NCI-H2227 (cell line): Measurements from ENCODE around the gene PAQR9.
A peak's percentile ranks its signal among the peaks of the same experiment; 100 is the strongest.
"Not testable (repeated sequence)": the region's sequence is repeated elsewhere in the genome, so short reads cannot be mapped to it uniquely, and the experiment has no call there.

Experiments
- DNase-seq: peaks from one replicate; lab custom pipeline; 2025; ENCODE audit not compliant: unreplicated experiment; lab: John Stamatoyannopoulos, UW

Gene PAQR9, protein sequence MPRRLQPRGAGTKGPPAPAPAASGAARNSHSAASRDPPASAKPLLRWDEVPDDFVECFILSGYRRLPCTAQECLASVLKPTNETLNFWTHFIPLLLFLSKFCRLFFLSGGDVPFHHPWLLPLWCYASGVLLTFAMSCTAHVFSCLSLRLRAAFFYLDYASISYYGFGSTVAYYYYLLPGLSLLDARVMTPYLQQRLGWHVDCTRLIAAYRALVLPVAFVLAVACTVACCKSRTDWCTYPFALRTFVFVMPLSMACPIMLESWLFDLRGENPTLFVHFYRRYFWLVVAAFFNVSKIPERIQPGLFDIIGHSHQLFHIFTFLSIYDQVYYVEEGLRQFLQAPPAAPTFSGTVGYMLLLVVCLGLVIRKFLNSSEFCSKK

DNA sequence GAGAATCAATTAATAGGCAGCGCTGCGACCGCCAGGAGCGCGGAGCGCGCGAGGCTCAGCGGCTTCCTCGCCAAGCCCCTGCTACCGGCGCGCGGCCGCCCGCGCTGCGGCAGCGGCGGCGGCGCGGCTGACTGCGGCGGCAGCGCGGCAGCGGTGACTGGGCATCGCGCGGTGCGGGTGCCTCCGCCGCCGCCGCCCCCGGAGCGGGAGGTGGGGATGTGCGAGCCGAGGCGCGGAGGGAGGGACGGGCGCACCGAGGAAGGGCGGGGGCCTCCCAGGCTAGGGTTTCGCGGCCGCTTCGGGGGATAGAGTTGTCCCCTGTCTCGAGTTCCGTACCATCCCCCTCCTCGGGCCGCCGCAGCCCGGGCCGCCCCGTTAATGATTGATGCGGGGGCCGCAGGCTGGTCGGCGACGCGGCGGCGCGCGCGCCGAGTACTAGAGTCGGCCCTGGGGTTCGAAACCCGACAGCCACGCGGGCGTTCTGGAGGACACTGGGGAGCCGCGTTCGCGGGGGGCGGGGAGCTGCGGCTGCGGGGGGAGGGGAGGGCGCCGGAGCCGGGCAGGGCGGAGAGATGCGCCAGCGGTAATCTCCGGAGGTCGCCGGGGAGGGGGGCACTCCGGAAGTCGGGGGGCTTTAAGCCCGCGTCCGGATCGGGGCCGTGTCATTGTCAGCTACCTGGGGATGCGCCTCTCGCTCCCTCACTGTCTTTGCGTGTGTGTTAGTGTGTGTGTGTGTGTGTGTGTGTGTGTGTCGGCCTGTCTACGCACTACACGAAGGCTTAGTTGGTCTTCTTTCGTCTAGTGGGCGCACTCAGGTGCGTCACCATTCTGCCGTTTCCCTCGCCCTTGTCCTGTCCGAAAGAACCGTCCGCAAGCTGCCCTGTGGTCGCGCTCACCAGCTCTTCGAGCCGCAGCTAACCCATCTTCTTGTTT is at the start of gene PAQR9:
Gene PAQR9 (minus strand): TSS at position 159 of the 933 bp plus-strand sequence. CDS start 338 bp downstream, outside the sequence.
- DNase-seq = peak; percentile 74

DNA sequence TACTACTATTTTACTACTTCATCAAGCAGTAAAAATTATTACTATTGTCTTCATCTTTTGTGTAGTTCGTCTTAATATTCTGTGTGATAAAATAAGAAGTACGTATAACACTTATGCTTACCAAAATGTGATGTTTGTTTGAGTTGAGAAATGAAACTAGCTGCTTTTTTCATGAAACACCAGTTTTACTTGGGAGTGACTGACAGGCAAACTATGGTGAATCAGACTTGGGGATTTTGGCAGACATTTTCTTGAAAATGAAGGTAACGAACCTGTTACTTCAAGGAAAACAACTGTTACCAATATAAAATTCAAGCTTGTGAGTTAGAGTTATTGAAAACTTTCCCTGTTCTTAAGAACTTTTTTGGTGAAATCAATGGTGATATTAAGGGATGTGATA is 48.2 kb upstream of the PAQR9 start:
- no peak for DNase-seq

DNA sequence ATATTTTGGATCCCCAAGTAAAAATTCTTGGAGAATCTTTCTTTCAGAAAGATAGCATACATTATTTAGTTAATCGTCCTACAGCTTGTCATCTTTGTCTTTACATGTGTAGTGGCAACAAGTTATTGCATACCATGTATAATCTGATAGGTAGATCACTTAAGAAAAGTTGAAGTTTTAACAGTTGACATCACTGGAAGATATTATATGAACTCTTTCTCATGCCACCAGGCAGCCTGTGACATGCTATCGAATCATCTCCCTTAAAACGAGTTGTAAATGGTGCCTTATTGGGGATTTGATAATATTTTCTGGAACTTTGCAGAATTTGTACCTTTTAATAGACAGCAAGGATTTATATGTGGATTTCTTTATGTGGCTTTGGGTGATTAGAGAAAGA is 46.5 kb upstream of the PAQR9 start:
- no peak for DNase-seq

DNA sequence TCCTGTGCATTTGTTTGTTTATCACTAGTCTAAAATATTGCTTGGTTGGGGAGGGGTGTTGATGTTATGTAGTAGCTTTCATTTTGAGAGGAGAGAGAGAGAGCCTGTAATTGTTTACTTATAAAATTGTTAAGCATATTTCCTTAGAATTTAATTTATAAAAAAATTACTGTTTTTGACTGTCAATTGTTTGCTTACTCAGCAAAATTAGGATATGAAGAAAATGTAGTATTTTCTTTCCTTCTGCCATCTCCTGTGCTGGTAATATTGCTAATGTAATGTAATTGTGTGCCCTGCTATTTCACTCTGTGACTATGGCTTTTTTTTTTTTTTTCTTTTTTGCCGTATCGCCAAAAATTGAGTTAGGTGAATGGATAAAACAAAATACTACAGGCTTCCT is 41.3 kb upstream of the PAQR9 start:
- no peak for DNase-seq

DNA sequence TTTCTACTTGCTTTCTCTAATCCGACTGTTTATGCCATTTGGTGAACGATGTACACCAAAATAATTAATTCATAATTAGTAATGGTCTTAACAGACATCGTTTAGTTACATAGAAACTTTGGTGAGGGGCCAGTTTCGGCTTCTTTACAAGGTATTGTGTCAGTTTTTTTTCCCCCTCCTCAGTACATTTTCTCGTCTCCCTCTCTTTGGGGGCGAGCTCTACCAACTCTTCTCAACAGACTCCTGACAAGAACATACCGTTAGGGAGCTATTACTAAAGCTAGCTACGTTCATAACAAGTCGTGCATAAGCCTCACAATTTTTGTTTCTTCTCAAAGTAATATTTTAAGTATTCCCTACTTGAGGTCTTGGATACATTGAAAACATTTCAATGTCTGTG is 39.3 kb upstream of the PAQR9 start:
- DNase-seq = no peak

DNA sequence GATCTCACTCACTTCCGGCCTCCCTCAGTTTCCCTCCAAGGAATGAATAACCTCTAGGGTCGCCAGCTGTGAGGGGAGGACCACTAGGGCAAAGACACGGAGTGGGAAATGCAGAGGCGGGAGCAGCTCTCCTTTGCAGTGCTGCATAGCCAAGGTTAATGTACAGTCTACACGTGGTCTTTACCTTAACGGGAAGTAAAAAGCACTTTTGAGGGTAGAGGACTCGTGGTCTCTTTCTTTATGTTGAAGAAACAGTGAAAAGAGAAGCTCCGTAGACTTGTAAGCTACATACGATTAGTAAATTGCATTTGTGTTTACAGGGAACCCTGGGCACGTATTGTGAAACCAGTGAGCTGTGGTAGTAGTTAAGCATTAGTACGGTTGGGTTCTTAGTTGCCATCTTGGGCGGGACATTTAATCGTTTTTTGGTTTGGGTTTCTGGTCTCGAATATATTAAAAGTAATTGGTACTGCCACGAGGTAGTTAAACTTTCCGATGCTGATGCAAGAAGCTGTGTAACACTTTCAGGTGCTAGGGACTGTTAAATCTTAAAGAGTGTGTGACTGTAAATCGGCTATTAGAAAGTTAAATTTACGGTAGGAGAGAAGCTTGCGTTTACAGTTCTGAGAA is 38.7 kb upstream of the PAQR9 start:
- no peak for DNase-seq

DNA sequence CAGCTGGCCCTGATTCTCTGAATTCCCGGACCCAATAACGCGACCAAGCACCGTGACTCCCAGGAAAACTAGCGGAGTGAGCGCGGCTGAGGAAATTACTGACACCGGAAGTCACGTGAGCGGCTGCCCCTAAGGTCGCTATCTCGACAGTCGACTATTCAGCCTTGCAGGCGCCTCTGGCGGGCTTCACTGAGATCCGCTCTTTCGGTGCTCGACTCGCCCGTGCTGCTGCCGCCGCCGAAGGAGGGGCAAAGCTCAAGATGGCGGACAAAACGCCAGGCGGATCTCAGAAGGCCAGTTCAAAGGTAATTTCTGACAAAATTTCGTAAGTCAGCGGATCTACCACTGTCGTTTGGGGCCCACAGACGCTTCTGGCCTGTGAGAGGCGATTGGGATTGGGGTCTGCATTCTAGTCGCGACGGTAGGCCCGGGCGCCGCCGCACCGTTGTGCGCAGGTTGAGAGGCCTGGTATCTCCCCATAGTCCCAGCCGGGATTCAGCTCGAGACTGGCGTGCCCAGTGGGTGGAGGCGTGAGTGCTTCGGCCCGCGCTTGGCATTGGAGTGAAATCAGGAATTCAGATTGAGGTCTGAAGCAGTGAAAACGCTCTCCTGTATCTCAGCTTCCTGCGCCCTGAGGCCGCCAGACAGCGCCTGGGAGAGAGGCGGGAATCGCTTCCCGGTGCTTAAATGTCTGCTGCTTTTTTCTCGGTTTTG is 38.1 kb upstream of the PAQR9 start, which contains the start of gene U2SURP:
Gene U2SURP (plus strand): TSS at position 202 of the 714 bp plus-strand sequence. CDS start 59 bp downstream, at position 261.
- peak; percentile 97 for DNase-seq

DNA sequence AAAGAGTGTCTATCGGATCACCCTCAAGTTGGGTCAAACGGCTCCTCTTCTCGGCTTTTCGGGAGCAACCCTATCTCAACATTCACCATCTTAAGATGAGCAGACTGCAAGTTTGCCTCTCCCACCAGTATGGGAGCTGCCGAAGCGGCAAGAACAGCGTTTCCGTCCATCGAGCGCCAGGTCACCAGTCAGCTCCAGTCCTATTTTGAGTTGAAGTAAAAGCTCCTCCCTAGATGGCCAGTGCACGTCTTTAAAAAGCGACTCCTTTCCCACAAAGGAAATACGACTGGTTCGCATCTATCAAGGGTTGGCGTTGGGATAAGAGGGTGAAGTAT is 37.5 kb upstream of the PAQR9 start:
- DNase-seq = no peak

DNA sequence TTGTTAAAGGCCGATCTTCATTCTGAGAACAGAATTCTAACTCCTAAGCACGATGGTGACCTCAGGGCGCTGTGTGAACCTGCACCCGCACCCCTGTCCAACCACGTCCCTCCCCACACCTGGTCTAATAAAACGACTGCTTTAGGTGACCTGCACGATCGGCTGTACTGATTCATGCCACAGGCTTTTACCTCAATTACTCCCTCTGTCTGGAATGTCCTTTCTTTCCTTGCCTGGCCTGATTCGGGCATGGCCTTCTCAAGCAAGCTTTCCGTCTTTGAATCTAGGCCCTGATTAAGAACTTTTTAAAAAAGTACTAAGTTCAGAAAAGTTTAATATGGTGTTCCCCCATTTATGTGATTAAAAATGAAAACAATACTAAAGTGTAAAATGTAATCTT is 37.1 kb upstream of the PAQR9 start:
- DNase-seq = no peak

DNA sequence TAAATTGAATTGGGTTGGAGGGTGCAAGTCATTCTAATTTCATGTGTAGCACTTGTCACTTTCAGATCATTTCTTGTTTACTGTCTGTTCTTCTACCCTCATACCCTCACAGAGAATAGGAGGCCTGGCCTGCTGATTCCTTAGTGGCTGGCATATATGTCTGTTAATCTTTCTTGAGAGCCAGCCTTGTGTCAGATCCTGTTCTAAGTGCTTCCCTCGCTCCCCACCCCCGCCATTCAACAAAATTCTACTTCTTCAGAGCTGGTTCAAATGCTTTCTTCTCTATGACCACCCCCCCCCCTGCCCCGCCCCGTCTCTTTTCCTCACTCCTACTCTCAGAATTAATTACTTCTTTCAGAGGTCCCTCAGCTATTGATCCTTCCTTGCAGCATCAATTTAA is 36.4 kb upstream of the PAQR9 start:
- peak; percentile 9 for DNase-seq

DNA sequence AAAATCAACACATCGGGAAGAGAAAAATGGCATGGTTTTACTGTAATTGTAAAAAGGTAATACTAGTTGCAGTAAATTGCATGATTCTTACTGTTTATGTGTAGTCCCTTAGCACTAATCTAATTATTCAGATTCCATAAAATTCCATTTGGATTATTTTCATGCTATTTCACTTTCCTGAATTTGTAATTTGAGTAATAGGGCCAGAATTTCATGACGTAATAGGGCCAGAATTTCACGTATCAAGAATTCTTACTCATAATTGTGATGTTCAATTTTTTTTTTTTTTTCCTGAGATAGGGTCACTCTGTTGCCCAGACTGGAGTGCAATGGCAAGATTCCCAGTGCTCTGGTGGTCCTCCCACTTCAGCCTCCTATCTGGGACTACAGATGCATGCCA is 35.0 kb upstream of the PAQR9 start:
- no peak for DNase-seq

DNA sequence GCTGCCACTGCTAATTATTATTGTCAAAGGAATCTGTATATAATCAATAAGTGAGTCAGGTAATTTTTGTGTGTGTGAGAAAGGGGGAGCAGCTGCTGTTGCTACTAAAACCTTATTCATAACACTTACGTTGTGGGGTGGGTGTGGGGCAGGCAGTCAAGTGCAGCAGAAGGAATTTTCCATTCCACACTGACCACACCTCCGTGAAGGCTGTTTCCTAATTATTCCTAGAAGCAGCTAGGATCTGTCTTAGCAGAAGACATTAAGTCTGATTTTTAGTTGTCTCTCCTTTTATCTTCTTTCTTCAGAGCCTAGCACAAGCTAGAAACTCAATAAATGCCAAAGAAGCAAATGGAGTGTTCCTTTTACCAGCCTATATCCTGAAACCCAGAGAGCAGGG is 33.9 kb upstream of the PAQR9 start:
- peak; percentile 3 for DNase-seq

DNA sequence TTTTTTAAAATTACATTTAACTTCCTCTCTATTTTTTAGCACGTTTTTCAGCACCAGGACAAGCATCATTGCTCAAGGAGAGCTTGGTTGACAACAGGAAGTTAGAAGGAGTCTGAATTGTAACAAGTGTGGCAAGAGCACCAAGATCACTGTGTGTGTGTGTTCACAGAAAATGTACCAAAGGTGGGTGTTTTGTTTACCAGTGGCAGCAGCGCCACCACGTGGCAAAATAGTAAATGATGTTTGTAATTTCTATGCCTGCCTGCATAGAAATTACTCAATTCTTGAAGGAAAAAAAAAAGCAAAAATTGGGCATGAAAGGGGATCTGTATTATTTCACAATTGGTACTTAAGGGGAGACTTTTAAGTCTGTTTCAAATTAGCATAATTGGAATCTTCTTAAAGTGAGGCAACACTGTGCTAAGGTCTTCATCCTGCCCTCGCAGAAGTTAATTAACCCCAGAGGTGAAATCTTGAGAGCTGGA is 30.5 kb upstream of the PAQR9 start:
- DNase-seq = peak; percentile 73

DNA sequence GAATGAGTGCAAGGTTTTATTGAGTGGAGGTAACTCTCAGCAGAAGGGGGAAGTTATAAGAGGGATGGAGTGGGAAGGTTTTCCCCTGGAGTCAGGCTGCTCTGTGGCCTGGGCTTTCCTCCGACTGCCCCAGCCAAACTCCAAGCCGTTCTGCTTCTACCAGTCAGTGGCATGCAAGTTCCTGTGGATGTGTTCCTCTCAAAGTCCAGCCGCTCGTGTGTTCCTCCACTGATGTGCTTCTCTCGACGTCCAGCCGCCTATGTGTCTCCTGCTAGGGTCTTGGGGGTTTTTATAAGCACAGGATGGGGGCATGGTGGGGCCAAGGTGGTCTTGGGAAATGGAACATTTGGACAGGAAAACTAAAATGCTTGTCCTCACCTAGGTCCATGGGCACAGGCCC is 28.8 kb upstream of the PAQR9 start:
- DNase-seq = no peak

DNA sequence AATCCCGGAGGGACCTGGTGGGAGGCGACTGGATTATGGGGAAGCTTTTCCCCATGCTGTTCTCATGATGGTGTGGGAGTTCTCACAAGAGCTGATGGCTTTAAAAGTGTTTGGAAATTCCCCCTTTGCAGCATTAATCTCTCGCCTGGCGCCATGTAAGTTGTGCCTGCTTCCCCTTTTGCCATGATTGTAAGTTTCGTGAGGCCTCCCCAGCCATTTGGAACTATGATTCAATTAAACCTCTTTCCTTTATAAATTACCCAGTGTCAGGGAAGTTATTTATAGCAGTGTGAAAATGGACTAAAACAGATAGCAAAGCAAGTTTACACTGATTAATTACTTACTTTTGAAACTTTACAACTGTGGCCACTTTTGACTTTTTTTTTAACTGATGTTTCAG is 27.2 kb upstream of the PAQR9 start:
- no peak for DNase-seq

DNA sequence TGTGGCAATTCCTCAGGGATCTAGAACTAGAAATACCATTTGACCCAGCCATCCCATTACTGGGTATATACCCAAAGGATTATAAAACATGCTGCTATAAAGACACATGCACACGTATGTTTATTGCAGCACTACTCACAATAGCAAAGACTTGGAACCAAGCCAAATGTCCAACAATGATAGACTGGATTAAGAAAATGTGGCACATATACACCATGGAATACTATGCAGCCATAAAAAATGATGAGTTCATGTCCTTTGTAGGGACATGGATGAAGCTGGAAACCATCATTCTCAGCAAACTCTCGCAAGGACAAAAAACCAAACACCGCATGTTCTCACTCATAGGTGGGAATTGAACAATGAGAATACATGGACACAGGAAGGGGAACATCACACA is 25.4 kb upstream of the PAQR9 start:
- not testable (repeated sequence) for DNase-seq

DNA sequence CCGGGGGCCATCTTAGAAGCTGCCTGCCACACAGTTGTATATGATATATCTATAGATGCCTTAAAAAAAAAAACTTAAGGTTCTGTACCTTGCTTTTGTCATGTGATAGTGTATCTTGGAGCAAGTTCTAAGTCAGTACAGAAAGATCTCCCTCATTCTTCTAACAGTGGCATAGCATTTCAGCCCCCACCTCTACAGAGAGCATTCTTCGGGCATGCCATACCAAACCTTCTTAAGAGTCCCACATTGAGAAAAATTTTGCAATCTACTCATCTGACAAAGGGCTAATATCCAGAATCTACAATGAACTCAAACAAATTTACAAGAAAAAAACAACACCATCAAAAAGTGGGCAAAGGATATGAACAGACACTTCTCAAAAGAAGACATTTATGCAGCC is 24.7 kb upstream of the PAQR9 start:
- not testable (repeated sequence) for DNase-seq

DNA sequence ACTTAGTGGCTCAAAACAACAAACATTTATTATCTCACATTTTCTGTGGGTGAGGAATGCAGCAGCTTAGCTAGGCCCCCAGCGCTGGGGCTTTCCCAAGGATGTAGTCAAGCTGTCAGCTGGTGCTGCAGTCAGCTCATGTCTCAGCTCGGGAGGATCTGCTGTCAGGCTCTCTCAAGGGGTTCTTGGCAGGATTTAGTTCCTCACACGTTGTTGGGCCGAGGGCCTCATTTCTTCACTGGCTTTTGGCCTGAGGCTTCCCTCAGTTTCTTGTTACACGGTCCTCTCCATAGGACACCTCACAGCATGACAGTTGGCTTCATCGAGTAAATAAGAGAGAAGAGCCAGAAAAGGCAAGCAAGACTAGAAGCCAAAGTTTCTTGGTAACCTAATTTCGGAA is 24.2 kb upstream of the PAQR9 start:
- DNase-seq = no peak

DNA sequence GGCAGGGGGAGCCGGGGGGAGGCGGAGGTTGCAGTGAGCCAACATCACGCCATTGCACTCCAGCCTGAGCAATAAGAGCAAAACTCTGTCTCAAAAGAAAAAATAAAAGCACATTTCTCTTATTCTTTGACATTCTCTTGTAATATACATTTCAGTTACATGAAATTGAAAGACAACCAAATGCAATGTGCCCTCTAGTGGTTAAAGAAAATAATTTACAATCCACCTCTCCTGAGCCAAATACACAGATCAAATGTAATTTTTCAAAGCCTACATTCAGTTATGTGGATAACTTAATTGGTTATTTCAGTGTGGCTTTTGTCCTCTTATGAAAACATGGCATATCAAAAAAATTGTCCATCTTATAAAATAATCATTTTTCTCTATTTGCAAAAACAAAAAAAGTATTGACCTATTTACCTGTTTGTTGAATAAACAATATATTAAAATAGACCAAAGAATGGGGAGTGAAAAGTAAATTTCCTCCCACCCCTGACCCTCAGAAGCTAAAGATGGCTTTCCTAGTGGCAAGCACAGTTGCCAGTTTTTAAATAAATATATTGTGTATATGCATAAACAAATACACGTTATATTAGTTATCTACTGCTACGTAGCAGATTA is 23.7 kb upstream of the PAQR9 start:
- DNase-seq = peak; percentile 46

DNA sequence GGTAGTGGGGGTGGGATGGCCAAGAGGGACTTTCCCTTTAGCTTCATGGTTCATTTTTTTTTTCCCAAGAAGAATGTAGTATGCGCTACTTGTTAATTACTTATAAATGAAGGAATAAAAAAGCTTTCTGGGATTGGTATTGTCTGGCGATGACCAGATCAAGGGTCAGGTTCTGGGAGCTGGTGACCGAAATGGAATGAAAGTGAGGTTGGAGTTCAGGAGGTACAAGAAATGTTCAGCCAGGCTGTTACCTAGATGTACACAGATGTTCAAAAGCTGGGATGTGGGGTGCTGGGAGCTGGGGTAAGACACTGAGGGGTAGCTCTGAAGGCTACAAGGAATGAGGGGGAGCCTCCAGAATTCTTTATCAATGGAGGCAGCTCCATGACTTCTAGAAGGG is 20.8 kb upstream of the PAQR9 start:
- DNase-seq = no peak
